22Rv1 (cell line): ENCODE results near the gene HCFC1R1.

ENCODE experiments used
- CTCF ChIP-seq: fragments of 450-650 bp; IDR thresholded peaks from 2 replicates; pipeline ENCODE4 v1.5.1; 2017; ENCODE audit warnings: mild to moderate bottlenecking
- ZFX ChIP-seq: fragments of 450-650 bp; IDR thresholded peaks from 2 replicates; pipeline ENCODE4 v1.6.1; 2017; ENCODE audit warnings: antibody characterized with exemption, borderline replicate concordance

GRCh38 chr16:3068487-3068886 is 44.7 kb upstream of the HCFC1R1 start:
- TF ChIP-seq CTCF, result no peak
- no peak for TF ChIP-seq ZFX
